ENCODE data around the gene ELMO3. TPM values are rescaled to one million over a fixed set of nuclear protein-coding genes. Genes with fewer than 3 reads are reported as not detected.

ELMO3 gene
- total RNA-seq, 2 experiments from 2014 or later, result 1.9 to 2.3 TPM

DNA sequence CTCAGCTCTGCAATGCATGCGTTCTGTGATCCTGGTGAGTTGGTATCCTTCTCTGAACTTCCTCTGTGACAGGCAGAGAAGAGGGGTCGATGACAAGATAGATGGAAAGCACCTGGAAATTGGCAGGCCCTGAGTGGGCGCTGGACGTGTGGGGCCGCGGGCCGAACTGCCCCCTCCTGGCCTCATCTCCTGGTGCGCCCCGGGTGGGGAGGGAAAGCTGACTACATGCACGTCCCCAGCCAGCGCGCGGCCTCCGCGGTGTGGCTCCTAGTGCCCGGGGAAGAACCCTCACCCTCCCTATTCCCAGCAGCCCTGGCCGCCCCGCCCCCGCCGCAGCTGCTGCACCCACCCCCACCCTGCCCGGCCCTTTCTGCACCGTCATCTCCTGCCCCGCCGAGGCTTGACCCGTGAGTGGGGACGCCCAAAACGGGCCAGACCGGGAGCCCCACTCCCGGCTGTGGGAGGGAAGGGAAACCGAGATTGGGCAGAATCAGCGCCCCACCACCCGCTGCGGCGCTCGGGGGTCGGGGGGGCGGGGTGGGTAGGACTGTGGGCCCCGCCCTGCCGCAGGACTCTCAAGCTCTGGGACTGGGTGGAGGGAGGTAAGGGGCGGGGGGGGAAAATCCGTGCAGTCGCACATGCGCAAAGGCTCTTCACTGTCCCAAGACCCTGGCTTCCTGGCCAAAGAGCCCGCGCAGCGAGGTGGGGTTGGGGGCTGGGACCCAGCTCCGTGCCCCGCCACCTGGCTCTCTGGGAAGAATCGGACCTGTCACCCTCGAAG lies 28.6 kb upstream of the ELMO3 start, which contains the start of gene NOL3:
TSS of gene NOL3 (plus strand) at position 371 of the 781 bp plus-strand sequence.
- intact Hi-C loops (cut with DNase I, micrococcal nuclease), result no loop called here
- no peak within 1 kb of the TSS for H3K27ac Mint-ChIP-seq
- Histone ChIP-seq H3K27me3 (ENCODE audit: control insufficient read depth in 1 of 2, insufficient read depth in 2 of 2, low read length in 2 of 2) (peaks cover 66 to 69% of the 10 kb centered on the region in 2 experiments), H3K4me3 (ENCODE audit: low read length) (peak within 1 kb of the TSS; percentile 19), H3K9me3 (ENCODE audit: control insufficient read depth in 1 of 2, insufficient read depth in 1 of 2, low read length in 2 of 2) (peaks cover 0 to 16% of the 10 kb centered on the region in 2 experiments), H3K36me3 (ENCODE audit: insufficient read depth, low read length) (no peaks in the 10 kb centered on the region), H3K27ac (ENCODE audit: low read depth in 1 of 2, low read length in 2 of 2) (no peak within 1 kb of the TSS), H3K4me1 (ENCODE audit: insufficient read depth, low read length) (peaks cover 51% of the 10 kb centered on the region)
- no peak for ATAC-seq (ENCODE audit: poor library complexity)
- peaks cover 40% of the 10 kb centered on the region for H3K4me1 Mint-ChIP-seq (ENCODE audit: low read depth)
- ChIA-PET POLR2A (interaction anchor here (1.6 to 2.5 kb wide), 2 partner anchors 10 to 13 kb away, joined by 3 to 16 read pairs; partner anchors contain the start of genes FBXL8 and TRADD), CTCF (interaction anchor here (0.6 to 1.9 kb wide), 4 partner anchors 15 to 189 kb away, joined by 3 to 7 read pairs (median 3); no protein-coding TSS in a partner anchor)
- peak in 4 of 14 experiments; percentile 29 to 59 (median 46) for DNase-seq
- H3K4me3 Mint-ChIP-seq, result peak within 1 kb of the TSS; percentile 62
- H3K36me3 Mint-ChIP-seq (ENCODE audit: low read depth), result no peaks in the 10 kb centered on the region
- H3K27me3 Mint-ChIP-seq, result peaks cover 85% of the 10 kb centered on the region
- TF ChIP-seq CTCF (IDR thresholded peaks at IDR 0.05), result no peak
- no peaks in the 10 kb centered on the region for H3K9me3 Mint-ChIP-seq

GRCh38 chr16:67170949-67171649 lies 27.8 kb upstream of the ELMO3 start:
- Histone ChIP-seq H3K36me3 (ENCODE audit: insufficient read depth, low read length) (no peaks in the 10 kb centered on the region), H3K9me3 (ENCODE audit: control insufficient read depth in 1 of 2, insufficient read depth in 1 of 2, low read length in 2 of 2) (peaks cover 0 to 14% of the 10 kb centered on the region in 2 experiments), H3K27ac (ENCODE audit: low read depth in 1 of 2, low read length in 2 of 2) (no peak overlapping the region), H3K27me3 (ENCODE audit: control insufficient read depth in 1 of 2, insufficient read depth in 2 of 2, low read length in 2 of 2) (peaks cover 61 to 62% of the 10 kb centered on the region in 2 experiments), H3K4me3 (ENCODE audit: low read length) (peak overlapping the region; percentile 12), H3K4me1 (ENCODE audit: insufficient read depth, low read length) (peaks cover 48% of the 10 kb centered on the region)
- TF ChIP-seq CTCF (IDR thresholded peaks at IDR 0.05), result no peak
- no peak overlapping the region for H3K27ac Mint-ChIP-seq
- H3K27me3 Mint-ChIP-seq, result peaks cover 88% of the 10 kb centered on the region
- no peaks in the 10 kb centered on the region for H3K36me3 Mint-ChIP-seq (ENCODE audit: low read depth)
- ChIA-PET POLR2A (interaction anchor here (0.6 to 2.5 kb wide), 2 partner anchors 11 to 25 kb away, joined by 3 to 16 read pairs; partner anchors contain the start of genes FBXL8 and TRADD), CTCF (interaction anchor here (0.6 kb wide), 1 partner anchor 130 kb away, joined by 3 read pairs; no protein-coding TSS in a partner anchor)
- H3K4me3 Mint-ChIP-seq, result no peak overlapping the region
- DNase-seq (no peak), ATAC-seq (ENCODE audit: poor library complexity) (no peak)
- intact Hi-C loops (cut with DNase I, micrococcal nuclease), result no loop called here
- H3K4me1 Mint-ChIP-seq (ENCODE audit: low read depth), result peaks cover 39% of the 10 kb centered on the region
- H3K9me3 Mint-ChIP-seq, result no peaks in the 10 kb centered on the region

- Histone ChIP-seq H3K4me3 (ENCODE audit: low read length) (peak overlapping the region; percentile 53), H3K27ac (ENCODE audit: low read depth in 1 of 2, low read length in 2 of 2) (no peak overlapping the region), H3K4me1 (ENCODE audit: insufficient read depth, low read length) (peaks cover 59% of the 10 kb centered on the region), H3K27me3 (ENCODE audit: control insufficient read depth in 1 of 2, insufficient read depth in 2 of 2, low read length in 2 of 2) (peaks cover 40 to 49% of the 10 kb centered on the region in 2 experiments), H3K36me3 (ENCODE audit: insufficient read depth, low read length) (no peaks in the 10 kb centered on the region), H3K9me3 (ENCODE audit: control insufficient read depth in 1 of 2, insufficient read depth in 1 of 2, low read length in 2 of 2) (peaks cover 0 to 10% of the 10 kb centered on the region in 2 experiments)
- ATAC-seq (ENCODE audit: poor library complexity), result no peak
- ChIA-PET CTCF (no interaction called here), POLR2A (interaction anchor here (3.2 to 5.7 kb wide), 2 partner anchors 10 to 14 kb away, joined by 16 to 44 read pairs; partner anchors contain the start of genes FBXL8 and TRADD)
- peaks cover 47% of the 10 kb centered on the region for H3K4me1 Mint-ChIP-seq (ENCODE audit: low read depth)
- intact Hi-C loops (cut with DNase I, micrococcal nuclease), result no loop called here
- peak overlapping the region; percentile 82 for H3K4me3 Mint-ChIP-seq
- peaks cover 81% of the 10 kb centered on the region for H3K27me3 Mint-ChIP-seq
- no peak for TF ChIP-seq CTCF (IDR thresholded peaks at IDR 0.05)
- no peaks in the 10 kb centered on the region for H3K36me3 Mint-ChIP-seq (ENCODE audit: low read depth)
- no peak overlapping the region for H3K27ac Mint-ChIP-seq
- no peak for DNase-seq
- H3K9me3 Mint-ChIP-seq, result no peaks in the 10 kb centered on the region
These were observed 25.6 kb upstream of the ELMO3 start for GRCh38 chr16:67173323-67173722.
